ENCODE measurements around the gene ECHDC3.
"Not testable (repeated sequence)": the region's sequence is repeated elsewhere in the genome, so short reads cannot be mapped to it uniquely, and the experiment has no call there.

Gene ECHDC3

DNA sequence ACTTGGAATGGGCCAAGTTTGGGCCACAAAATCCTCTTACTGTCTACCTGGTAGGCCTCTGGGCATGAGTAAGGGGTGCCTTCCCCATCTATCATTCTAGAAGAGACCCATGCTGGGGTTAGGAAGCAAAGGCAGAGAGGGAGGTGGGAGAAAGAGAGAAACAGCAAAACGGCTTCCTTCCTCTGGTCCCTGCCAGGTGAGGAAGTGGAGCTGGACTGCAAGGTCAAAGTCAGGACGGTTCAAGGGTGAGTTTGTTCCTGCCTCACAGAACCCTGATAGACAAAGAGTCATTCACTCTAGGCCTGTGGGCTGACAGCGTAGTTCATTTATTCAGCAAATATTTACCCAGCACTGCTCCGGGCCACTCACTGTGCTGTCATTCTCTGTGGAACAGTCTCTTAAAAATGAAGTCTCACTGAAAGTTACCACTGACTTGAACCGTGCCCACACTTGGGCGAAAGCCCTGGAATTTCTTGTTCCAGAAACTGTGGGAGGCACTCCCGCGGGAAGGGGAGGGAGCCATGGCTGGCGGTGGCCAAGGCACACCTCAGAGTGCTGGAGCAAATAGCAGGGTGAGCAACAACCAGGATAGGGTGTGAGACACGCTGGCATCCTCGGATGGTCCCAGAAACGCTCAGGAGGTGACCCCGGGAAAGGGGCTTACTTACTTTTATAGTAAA is 26.2 kb upstream of the ECHDC3 start:
- no peak for DNase-seq (ENCODE audit: low read depth in 3 of 3)

- no peak for DNase-seq (ENCODE audit: low read depth in 3 of 3)
Observed at GRCh38 chr10:11716686-11717085, 25.5 kb upstream of the ECHDC3 start.

DNA sequence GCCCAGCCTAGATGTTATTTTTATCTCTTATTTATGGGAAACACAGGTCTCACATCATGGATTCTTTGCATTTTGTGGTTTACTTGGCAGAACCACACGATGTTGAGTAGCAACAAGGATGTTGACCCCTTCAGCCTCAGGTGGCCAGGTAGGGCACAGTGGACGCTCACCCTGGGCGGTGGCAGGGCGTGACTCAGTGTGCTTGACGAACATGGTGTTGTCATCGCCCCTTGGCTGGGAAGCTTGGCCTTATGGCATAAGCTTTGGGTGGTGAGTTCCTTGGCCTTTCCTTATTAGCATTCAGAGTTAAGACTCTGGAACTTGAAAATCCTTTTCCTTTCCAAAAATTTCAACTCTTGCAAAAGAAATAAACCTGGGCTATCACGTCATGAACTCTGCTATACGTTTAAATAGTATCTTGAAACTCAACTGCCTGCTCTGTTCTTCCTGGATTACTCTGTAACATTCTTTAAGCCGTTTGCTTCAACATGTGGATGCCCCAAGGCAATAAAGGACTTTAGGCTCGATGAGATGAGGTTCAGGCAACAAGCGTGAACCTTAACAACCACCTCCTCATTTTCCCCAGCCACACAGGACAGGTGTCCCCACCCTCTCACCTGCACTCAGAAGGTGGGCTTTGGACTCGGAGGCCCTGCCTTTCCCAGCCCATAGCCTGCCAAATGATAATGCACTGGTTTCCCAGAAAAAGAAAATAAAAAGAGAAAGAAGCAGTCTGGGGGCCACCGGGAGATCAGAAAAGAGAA is 22.5 kb upstream of the ECHDC3 start:
- no peak for DNase-seq (ENCODE audit: low read depth in 3 of 3)

DNA sequence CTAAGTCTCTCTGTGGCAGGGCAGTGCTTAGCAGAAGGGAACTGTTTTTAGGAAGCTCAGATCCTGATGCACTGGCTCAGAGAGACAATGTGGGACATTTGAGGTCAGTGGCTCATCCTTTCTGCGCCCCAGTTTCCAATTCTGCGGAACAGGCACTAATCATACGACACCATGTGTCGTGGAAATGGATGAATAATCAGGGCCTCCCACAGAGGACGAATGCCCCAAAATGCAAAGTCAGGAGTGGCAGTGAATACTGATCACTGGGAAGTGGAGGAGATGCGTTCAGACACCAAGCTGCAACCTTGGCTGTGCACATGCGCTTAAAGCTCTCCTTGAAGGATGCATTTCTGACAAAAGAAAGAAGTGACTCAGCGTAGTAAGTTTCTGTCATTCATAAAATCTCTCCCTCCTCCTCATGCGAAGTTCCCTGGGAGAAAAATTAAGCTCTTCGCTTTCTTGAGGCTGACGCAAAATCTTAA is 21.9 kb upstream of the ECHDC3 start:
- DNase-seq (ENCODE audit: low read depth in 3 of 3): no peak

DNA sequence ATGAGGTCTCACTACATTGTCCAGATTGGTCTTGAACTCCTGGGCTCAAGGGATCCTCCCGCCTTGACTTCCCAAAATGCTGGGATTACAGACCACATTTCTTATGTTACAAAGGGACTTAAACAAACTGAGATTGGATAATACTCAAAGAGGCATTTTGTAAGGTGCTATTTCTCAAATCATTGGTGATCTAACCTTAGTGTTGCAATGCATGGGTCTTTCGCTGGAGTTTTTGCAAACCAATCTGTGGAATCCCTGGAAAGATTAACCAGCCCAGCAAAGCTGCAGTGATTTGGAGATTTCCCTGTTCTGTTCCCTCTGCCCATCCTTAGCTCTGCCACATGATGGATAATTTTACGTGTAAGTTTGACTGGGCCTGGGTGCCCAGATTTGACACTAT is 20.4 kb upstream of the ECHDC3 start:
- no peak for DNase-seq (ENCODE audit: low read depth in 3 of 3)

DNA sequence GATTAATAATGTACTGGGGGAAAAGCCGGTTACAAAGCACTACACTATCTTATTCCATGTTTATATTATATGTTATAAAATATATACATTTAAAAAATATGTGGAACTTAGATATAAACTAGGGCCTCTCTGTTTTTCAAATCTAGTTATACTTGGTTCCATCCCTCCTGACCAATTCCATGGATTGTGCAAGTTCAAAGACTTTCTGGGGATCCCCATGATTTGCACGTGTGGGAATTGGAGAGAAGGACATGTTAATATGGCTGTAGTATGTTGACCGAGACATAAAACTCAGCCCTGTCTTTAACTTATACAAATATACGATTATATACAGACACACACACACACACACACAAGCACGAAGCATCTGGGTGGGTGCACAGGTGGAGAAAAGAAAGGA is 18.8 kb upstream of the ECHDC3 start:
- DNase-seq (ENCODE audit: low read depth in 3 of 3): no peak

DNA sequence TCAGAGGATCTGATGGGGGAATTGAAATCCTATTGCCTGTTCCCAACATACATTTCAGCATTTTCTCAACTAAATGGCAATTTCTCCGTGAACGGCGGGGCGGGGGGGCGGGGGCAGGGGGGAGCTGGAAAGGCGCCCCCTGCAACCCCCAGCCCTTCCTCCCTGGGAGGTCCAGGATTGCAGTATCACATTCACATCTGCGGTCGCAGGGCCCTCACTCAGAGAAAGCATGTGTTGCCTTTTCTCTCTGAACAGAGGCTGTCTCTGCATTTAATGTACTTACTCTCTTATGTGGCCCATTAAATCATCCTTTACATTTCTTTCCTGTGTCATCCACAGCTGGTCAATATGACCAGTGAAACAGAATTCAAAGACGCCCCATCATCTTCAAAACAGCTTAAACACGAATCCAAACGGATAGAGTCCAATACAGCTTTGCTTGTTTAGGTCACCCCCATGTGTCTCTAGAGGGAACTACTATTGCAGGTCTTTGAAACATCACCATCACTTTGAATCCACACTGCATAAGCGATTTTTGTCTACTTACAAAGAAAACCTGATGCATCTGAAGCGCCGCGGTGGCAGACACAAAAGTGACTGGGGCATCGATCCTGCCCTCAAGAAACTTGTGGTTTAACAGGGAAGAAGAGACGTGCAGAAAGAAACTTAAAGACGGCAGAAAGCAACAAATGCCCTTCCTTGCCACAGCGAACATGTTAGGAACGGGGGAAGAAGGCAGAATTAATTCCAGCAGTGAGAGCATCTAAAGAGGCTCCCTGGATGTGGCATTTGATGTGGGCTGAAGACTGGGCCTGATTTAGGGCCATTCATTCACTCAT is 17.0 kb upstream of the ECHDC3 start:
- no peak for DNase-seq (ENCODE audit: low read depth in 3 of 3)

DNA sequence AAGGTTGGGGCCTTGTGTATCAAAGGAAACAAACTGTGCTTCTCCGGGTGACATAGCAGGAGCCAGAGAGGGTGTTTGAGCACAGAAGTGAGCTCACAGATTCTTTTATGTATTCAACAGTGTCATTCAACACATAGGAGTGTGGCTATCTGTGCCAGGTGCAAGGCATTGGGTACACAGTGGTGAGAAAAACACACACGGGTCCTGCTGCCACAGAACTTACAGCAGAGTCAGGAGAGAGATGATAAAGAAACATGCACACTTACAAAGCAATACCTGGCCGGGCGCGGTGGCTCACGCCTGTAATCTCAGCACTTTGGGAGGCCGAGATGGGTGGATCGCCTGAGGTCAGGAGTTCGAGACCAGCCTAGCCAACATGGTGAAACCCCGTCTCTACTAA is 16.3 kb upstream of the ECHDC3 start:
- DNase-seq (ENCODE audit: low read depth in 3 of 3): no peak

- no peak for DNase-seq (ENCODE audit: low read depth in 3 of 3)
Observed at GRCh38 chr10:11727563-11727962, 14.6 kb upstream of the ECHDC3 start.

DNA sequence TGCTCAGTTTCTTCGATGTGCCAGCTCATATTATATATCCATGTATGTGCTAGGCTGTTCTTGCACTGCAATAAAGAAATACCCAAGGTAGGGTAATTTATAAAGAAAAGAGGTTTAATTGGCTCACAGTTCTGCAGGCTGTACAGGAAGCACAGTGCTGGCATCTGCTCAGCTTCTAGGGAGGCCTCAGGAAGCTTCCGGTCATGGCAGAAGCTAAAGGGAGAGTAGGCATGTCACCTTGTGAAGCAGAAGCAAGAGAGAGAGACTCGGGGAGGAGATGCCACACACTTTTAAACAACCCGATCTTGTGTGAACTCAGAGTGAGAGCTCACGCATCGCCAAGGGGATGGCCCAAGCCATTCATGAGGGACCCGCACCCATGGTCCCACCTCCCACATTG is 13.8 kb upstream of the ECHDC3 start:
- DNase-seq (ENCODE audit: low read depth in 3 of 3): no peak

GRCh38 chr10:11729790-11730315 is 12.3 kb upstream of the ECHDC3 start:
- DNase-seq (ENCODE audit: low read depth in 3 of 3): no peak

- no peak for DNase-seq (ENCODE audit: low read depth in 3 of 3)
Observed at GRCh38 chr10:11730779-11731178, 11.4 kb upstream of the ECHDC3 start.

DNA sequence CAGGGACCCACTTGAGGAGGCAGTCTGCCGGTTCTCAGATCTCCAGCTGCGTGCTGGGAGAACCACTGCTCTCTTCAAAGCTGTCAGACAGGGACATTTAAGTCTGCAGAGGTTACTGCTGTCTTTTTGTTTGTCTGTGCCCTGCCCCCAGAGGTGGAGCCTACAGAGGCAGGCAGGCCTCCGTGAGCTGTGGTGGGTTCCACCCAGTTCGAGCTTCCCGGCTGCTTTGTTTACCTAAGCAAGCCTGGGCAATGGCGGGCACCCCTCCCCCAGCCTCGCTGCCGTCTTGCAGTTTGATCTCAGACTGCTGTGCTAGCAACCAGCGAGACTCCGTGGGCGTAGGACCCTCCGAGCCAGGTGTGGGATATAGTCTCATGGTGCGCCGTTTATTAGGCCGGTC is 5.4 kb upstream of the ECHDC3 start:
- not testable (repeated sequence) for DNase-seq (ENCODE audit: low read depth in 3 of 3)

GRCh38 chr10:11737258-11738032 is 4.7 kb upstream of the ECHDC3 start:
- DNase-seq (ENCODE audit: low read depth in 3 of 3): not testable (repeated sequence)

DNA sequence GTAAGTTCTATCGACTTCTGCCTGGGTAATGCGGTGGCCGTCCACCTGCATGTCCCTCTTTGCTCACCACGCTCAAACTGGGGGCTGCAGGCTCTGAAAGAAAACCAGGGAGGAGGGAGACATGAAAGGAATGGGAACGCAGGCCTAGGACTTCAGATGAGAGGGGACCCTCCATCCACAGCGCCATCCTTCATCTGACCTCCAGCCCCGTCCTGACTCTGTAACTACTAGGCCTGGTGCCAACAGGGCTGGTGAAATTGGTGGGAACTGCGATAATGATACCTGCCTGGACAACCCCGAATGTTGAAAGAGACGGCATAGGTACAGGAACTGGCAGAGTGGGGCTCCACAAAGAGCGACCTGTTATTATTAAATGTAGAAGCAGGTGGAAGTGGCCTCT is 1.3 kb upstream of the ECHDC3 start:
- DNase-seq (ENCODE audit: low read depth in 3 of 3): no peak

DNA sequence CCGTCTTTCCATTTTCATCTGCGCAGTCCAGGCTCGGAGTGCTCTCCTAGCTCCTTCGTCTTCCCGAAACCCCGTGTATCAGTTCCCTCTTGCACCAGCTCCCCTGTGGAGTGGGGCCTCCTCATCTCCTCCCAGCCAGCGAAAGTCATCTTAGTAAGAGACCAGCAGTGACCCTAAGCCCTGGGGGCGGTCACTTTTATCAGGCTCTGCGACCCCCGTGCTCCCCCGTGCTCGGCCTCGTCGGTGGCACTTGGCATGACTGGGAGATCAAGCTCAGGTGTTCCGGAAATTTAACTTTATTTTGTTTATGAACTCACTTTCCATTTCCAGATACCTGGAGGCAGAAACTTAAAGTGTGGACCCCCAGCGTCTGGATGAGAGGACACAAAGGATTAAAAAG is 574 bp upstream of the ECHDC3 start:
- DNase-seq (ENCODE audit: low read depth in 3 of 3): no peak

DNA sequence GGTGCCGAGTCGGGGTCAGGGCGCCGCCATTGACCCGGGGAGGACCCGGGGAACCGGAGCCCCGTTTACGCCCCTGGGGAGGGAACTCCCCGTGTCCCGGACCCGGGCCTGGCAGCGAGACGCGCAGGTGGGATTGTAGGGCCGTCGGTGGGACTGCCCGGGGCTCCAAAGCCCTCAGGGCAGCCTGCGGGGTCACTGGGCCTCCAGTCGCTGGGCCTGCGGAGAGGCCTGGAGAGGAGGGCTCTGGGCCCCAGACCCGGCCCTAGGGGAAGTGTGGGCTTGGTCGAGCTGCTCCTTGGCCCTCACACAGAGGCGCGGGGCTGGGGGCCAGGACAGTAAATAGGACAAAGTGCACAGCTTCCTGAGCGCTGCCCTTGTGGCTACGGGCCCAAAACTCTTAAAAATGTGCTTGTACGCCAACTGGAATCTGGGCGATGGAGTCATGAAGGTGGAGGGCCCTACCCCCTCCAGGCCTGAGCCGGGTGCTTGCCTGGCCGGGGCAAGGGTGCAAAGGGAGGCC is 657 bp downstream of the ECHDC3 start:
- DNase-seq (ENCODE audit: low read depth in 3 of 3): no peak

GRCh38 chr10:11743461-11744338 is 1.5 kb downstream of the ECHDC3 start:
- no peak for DNase-seq (ENCODE audit: low read depth in 3 of 3)

DNA sequence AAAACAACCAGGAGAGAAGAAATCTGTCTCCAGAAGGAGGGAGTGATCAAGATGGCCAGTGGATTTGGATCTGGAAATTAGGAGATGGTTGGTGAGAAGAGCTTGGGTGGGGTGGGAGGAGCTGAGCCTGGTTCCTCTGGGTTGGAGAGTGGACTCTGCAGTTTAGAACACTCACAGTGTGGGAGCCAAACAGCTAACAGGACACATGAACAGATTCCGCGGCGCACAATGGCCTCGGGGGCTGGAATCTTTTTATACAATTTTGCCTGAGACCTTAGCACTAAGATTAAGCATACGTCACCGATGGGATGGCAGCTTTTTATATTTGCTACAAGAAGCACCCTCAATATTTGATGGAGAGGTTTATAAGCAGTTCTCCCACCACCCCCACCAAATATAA is 2.9 kb downstream of the ECHDC3 start:
- no peak for DNase-seq (ENCODE audit: low read depth in 3 of 3)

GRCh38 chr10:11746883-11747539 is 4.8 kb downstream of the ECHDC3 start:
- no peak for DNase-seq (ENCODE audit: low read depth in 3 of 3)

Measured in stimulated activated CD4-positive, alpha-beta T cell treated with anti-CD3 and anti-CD28 coated beads, TNF-alpha, amount 100 ng/mL, for 48 hours (primary cell).